Tibial nerve (tissue), 3 donors: ENCODE data around the gene FNDC3B.

Source experiments
- CTCF ChIP-seq, 5 experiments: fragments of 200-600 bp in 3 of 5; fragments of 450-650 bp in 2 of 5; sonication (generic) in 3 of 5; IDR thresholded peaks; one replicate each; pipeline ENCODE4 v1.5.1; 2016 to 2019; ENCODE audit warnings: antibody characterized with exemption in 5 of 5, mild to moderate bottlenecking in 3 of 5, moderate library complexity in 2 of 5
- POLR2A ChIP-seq, 2 donors: fragments of 450-650 bp; IDR thresholded peaks; one replicate each; pipeline ENCODE4 v1.6.1; 2017; ENCODE audit warnings: antibody characterized with exemption in 2 of 2, mild to moderate bottlenecking in 2 of 2, moderate library complexity in 2 of 2

- no peak for TF ChIP-seq CTCF (IDR thresholded peaks at IDR 0.05)
- TF ChIP-seq POLR2A (IDR thresholded peaks at IDR 0.05): no peak
These were observed 31.4 kb downstream of the FNDC3B start for GRCh38 chr3:172070802-172071201.
